B cell (primary cell): ENCODE measurements around the gene YIF1A.

ENCODE experiments used
- CTCF ChIP-seq: fragments of 200-600 bp; IDR thresholded peaks from one replicate; pipeline ENCODE4 v1.8.0; 2022; ENCODE audit warnings: antibody characterized with exemption, mild to moderate bottlenecking
- EZH2 ChIP-seq: IDR thresholded peaks from 2 replicates; pipeline ENCODE4 v1.6.1; 2012; ENCODE audit warnings: borderline replicate concordance, low read depth, mild to moderate bottlenecking, moderate library complexity, low read length; ENCODE audit not compliant: insufficient read depth, poor library complexity, severe bottlenecking

GRCh38 chr11:66291706-66292542, 3.0 kb upstream of the YIF1A start, which contains the start of gene TMEM151A:
- TF ChIP-seq CTCF (no peak), EZH2 (no peak)
